Right lobe of liver (tissue), 4 donors: ENCODE results near the gene HPDL.

Experiments used
- POLR2A ChIP-seq: fragments of 450-650 bp; IDR thresholded peaks from one replicate; pipeline ENCODE4 v1.6.1; 2017; ENCODE audit warnings: antibody characterized with exemption, mild to moderate bottlenecking
- TF ChIP-seq, protein P1 (sequence below), 4 donors: fragments of 200-600 bp in 3 of 4; fragments of 450-650 bp in 1 of 4; IDR thresholded peaks; one replicate each; pipeline versions ENCODE4 v1.5.1 to v1.8.0; 2016 to 2022; ENCODE audit warnings: antibody characterized with exemption in 4 of 4, mild to moderate bottlenecking in 2 of 4
- donor health status: DM: no; HTN: no; CAD: no.
- donor health status: DM: no; HTN: no; CAD: no.
- donor health status: DM: no; HTN: yes; CAD: no.

DNA sequence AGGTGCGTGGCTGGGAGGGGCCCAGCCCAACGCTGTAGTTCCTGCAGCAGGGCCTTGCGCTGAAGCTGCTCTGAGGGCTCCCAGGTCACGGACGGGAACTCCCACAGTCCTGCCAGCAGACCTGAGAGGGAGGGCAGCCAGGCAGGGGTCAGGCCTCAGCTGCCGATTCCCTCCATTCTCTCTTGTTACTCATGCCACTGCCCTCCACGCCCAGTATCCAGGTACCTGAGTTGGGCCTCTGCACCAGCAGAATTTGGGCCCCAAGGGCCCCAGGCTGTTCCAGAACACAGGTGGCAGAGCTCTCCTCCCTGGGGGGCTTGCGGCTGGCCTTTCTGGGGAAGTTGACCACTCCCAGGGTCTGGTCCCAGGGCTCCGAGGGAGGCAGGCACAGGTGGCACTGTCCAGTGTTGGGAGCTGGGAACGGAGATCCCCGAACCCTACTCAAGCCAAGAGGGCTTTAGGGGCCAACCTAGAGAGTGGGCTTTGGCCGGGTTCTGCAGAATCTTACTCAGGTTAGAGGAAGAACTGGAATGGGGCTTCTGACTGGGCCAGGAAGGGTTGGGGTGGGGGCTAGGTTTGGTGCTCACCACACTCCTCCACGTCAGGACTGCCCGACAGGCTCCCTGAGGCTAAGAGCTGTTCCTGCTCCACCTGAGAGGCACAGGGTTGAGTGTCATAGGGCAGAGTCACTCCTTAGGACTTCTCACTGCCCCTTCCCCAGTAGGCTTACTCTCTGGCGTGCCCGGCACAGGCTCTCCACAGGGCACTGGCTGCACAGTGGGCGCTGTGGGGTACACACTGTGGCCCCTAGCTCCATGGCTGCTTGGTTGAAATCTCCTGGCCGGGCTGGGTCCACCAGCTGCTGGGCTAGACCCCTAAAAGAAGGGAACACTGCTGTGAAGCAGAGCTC lies 5.0 kb downstream of the HPDL start:
- TF ChIP-seq, protein P1, sequence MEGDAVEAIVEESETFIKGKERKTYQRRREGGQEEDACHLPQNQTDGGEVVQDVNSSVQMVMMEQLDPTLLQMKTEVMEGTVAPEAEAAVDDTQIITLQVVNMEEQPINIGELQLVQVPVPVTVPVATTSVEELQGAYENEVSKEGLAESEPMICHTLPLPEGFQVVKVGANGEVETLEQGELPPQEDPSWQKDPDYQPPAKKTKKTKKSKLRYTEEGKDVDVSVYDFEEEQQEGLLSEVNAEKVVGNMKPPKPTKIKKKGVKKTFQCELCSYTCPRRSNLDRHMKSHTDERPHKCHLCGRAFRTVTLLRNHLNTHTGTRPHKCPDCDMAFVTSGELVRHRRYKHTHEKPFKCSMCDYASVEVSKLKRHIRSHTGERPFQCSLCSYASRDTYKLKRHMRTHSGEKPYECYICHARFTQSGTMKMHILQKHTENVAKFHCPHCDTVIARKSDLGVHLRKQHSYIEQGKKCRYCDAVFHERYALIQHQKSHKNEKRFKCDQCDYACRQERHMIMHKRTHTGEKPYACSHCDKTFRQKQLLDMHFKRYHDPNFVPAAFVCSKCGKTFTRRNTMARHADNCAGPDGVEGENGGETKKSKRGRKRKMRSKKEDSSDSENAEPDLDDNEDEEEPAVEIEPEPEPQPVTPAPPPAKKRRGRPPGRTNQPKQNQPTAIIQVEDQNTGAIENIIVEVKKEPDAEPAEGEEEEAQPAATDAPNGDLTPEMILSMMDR (IDR thresholded peaks at IDR 0.05), result no peak
- no peak for TF ChIP-seq POLR2A
